K562 (cell line): ENCODE results near the gene C2orf42. TPM values are rescaled to one million over a fixed set of nuclear protein-coding genes. Genes with fewer than 3 reads are reported as not detected.

ENCODE experiments used
- ELF2 ChIP-seq: fragments of 250-450 bp; sonication (Bioruptor Pico); IDR thresholded peaks from 2 replicates; pipeline ENCODE4 v1.5.0; 2021; ENCODE audit warnings: mild to moderate bottlenecking
- ETV6 ChIP-seq, 3 experiments: fragments of 150-350 bp in 1 of 3; sonication (generic) in 1 of 3; formaldehyde crosslinking in 1 of 3; IDR thresholded peaks; 2 replicates each; pipeline versions ENCODE4 v1.6.1 to v1.8.0; 2014 to 2022; ENCODE audit warnings: borderline replicate concordance in 2 of 3, low read depth in 2 of 3, antibody characterized with exemption in 1 of 3, low read length in 1 of 3, mild to moderate bottlenecking in 1 of 3, missing genetic modification reagents in 1 of 3
- FOXK2 ChIP-seq, 2 experiments: fragments of 450-650 bp; IDR thresholded peaks in 1 of 2; conservative IDR thresholded peaks in 1 of 2; 2 replicates each; pipeline ENCODE4 v1.6.1; 2016; ENCODE audit warnings: low read depth in 2 of 2, mild to moderate bottlenecking in 1 of 2
- HNRNPH1 ChIP-seq: fragments of 200-400 bp; formaldehyde crosslinking; optimal IDR thresholded peaks from 2 replicates; pipeline ENCODE3; 2017; ENCODE audit warnings: low read depth, mild to moderate bottlenecking, low read length, moderate library complexity
- HNRNPL ChIP-seq: fragments of 200-400 bp; formaldehyde crosslinking; IDR thresholded peaks from 2 replicates; pipeline ENCODE4 v1.6.1; 2017; ENCODE audit warnings: low read depth, mild to moderate bottlenecking, low read length
- MCM3 ChIP-seq: fragments of 450-650 bp; IDR thresholded peaks from 2 replicates; pipeline ENCODE4 v1.6.1; 2016
- NFRKB ChIP-seq: fragments of 450-650 bp; IDR thresholded peaks from 2 replicates; pipeline ENCODE4 v1.6.1; 2016; ENCODE audit warnings: low read depth
- PCBP2 ChIP-seq: fragments of 200-400 bp; formaldehyde crosslinking; IDR thresholded peaks from 2 replicates; pipeline ENCODE4 v1.6.1; 2018; ENCODE audit warnings: low read length, low read depth, mild to moderate bottlenecking, moderate library complexity; ENCODE audit not compliant: poor library complexity, severe bottlenecking
- SMAD1 ChIP-seq: fragments of 150-350 bp; IDR thresholded peaks from 2 replicates; pipeline ENCODE4 v1.6.1; 2014; ENCODE audit warnings: low read length, low read depth; ENCODE audit not compliant: partially characterized antibody
- SMC3 ChIP-seq: conservative IDR thresholded peaks from 2 replicates; pipeline ENCODE4 v1.6.1; 2011; ENCODE audit warnings: low read depth, low read length, improper control_type of control experiment; ENCODE audit not compliant: insufficient read depth
- ZNF699 ChIP-seq: fragments of 250-450 bp; sonication (Bioruptor Pico); IDR thresholded peaks from 2 replicates; pipeline ENCODE4 v1.8.0; 2021; ENCODE audit warnings: mild to moderate bottlenecking, moderate library complexity; ENCODE audit not compliant: insufficient replicate concordance
- polyA plus RNA-seq, 8 experiments: library from polyadenylated mRNA; depleted of rRNA in 4 of 8; stranded (reverse) in 5 of 8; unstranded in 3 of 8; fragments of >200 nt; fragmentation: Nextera tagmentation in 2 of 8; fragmentation: Illumina TruSeq in 1 of 8; extraction: Ambion mirVana in 2 of 8; extraction: Trizol in 1 of 8; gene quantifications; 2 replicates each; pipeline versions ENCODE4 v1.2.1 to v1.2.3, GENCODE V29; 2011 to 2014; ENCODE audit warnings: inconsistent platforms in 1 of 8, missing spikeins in 1 of 8
- total RNA-seq, 7 experiments: library from RNA; depleted of rRNA in 6 of 7; stranded (reverse); fragments of >200 nt in 6 of 7; fragmentation: Illumina TruSeq in 2 of 7; extraction: Trizol in 2 of 7; gene quantifications; 2 replicates each; pipeline versions ENCODE4 v1.2.1 to v1.2.3, GENCODE V29; 2011 to 2021; ENCODE audit warnings: low replicate concordance in 1 of 7
- TF ChIP-seq, protein P1 (sequence below), 2 experiments: fragments of 450-650 bp; IDR thresholded peaks; 2 replicates each; pipeline ENCODE4 v1.6.1; 2016; ENCODE audit warnings: mild to moderate bottlenecking in 2 of 2, borderline replicate concordance in 1 of 2, low read depth in 1 of 2, moderate library complexity in 1 of 2
- TF ChIP-seq, protein P2 (sequence below): fragments of 450-650 bp; IDR thresholded peaks from 2 replicates; pipeline ENCODE4 v1.7.1; 2018; ENCODE audit warnings: mild to moderate bottlenecking, low read depth; ENCODE audit not compliant: partially characterized antibody
- TF ChIP-seq, protein P3 (sequence below): fragments of 250-450 bp; sonication (Bioruptor Pico); IDR thresholded peaks from 2 replicates; pipeline ENCODE4 v1.4.0; 2020

C2orf42 gene
- total and polyA plus RNA-seq, 9 of the 15 experiments (the other 6 are each of a cell fraction or from before 2014, with no cell fraction given): 4.6 to 10.9 (median 7.5) TPM

DNA sequence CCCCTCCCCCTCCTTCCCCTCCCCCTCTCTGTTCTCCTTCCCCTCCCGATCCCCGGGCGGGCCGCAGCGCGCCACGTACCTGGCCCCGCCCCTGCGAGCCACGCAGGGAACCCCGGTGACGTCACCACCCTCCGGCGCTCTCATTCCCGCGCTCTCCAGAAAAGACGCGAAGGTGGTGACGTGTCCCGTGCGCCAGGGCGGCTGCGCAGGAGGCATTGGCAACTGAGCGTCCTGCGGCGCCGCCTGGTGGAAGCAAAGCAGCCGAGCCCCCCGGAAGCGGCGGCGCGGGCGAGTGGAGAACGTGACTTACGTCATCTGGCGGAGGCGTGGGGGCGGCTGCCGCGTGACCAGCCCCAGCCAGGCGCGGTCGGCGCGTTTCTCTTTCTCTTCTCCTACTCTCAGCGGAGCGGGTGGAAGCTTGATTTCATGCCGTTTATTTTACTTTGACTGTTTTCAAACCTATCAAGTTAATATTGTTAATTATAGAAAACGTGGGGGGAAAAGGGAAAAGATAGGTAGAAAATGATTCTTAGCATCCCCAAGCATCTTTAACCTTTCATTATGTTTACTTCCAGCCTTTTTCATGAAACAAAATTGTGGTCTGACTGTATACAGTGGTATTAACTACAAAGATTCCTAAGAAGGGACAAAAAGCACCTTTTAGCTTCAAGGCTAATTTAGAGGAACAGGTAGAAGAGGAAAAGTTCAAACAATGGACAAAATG is 48.1 kb downstream of the C2orf42 start (continued):
- TF ChIP-seq, protein P1, sequence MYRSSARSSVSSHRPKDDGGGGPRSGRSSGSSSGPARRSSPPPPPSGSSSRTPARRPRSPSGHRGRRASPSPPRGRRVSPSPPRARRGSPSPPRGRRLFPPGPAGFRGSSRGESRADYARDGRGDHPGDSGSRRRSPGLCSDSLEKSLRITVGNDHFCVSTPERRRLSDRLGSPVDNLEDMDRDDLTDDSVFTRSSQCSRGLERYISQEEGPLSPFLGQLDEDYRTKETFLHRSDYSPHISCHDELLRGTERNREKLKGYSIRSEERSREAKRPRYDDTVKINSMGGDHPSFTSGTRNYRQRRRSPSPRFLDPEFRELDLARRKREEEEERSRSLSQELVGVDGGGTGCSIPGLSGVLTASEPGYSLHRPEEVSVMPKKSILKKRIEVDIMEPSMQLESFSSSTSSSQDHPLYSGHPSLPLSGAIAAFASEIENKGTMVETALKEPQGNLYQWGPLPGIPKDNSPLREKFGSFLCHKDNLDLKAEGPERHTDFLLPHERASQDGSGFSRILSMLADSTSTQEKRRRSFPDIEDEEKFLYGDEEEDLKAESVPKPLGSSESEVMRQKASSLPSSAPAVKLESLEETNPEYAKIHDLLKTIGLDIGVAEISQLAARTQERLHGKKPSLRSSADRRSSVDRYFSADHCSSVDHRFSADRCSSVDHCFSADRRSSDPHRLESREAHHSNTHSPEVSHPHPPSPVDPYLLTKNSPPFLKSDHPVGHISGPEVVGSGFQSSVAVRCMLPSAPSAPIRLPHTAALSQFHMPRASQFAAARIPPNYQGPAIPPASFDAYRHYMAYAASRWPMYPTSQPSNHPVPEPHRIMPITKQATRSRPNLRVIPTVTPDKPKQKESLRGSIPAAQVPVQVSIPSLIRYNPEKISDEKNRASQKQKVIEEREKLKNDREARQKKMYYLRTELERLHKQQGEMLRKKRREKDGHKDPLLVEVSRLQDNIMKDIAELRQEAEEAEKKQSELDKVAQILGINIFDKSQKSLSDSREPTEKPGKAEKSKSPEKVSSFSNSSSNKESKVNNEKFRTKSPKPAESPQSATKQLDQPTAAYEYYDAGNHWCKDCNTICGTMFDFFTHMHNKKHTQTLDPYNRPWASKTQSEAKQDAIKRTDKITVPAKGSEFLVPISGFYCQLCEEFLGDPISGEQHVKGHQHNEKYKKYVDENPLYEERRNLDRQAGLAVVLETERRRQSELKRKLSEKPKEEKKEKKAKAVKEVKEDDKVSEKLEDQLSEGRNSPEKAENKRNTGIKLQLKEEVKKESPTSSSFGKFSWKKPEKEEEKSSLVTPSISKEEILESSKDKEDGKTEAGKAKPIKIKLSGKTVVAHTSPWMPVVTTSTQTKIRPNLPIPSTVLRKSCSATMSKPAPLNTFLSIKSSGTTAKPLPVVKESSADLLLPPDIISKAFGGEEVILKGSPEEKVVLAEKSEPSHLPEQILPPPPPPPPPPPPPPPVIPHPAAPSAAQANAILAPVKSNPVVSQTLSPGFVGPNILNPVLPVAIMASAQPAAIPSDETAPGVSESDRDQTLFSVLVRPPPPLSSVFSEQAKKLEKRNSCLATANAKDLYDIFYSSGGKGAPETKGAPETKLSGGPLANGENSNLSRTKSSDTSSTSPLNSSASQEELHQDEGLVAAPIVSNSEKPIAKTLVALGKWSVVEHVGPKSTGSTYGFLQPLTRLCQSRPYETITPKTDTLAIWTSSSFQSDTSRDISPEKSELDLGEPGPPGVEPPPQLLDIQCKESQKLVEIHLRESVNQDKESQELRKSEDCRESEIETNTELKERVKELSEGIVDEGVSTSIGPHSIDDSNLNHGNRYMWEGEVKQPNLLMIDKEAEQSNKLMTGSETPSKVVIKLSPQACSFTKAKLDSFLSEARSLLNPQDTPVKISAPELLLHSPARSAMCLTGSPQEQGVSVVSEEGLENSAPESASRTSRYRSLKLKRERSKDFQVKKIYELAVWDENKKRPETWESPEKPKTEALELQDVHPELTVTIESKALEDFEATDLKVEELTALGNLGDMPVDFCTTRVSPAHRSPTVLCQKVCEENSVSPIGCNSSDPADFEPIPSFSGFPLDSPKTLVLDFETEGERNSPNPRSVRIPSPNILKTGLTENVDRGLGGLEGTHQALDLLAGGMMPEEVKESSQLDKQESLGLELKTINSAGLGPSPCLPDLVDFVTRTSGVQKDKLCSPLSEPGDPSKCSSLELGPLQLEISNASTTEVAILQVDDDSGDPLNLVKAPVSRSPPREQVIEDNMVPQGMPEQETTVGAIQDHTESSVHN (IDR thresholded peaks at IDR 0.05; ENCODE audit: borderline replicate concordance in 1 of 2, low read depth in 1 of 2): peak in 1 of 2 experiments; percentile 94; a peak in 2 of 4 replicates
- TF ChIP-seq SMC3: peak; percentile 99
- peak; percentile 58 for TF ChIP-seq SMAD1
- TF ChIP-seq ZNF699: no peak
- peak; percentile 87 for TF ChIP-seq NFRKB
- TF ChIP-seq MCM3: no peak
- no peak for TF ChIP-seq HNRNPH1
- peak; percentile 91 for TF ChIP-seq ELF2 (CRISPR knock-in tag)
- TF ChIP-seq, protein P2, sequence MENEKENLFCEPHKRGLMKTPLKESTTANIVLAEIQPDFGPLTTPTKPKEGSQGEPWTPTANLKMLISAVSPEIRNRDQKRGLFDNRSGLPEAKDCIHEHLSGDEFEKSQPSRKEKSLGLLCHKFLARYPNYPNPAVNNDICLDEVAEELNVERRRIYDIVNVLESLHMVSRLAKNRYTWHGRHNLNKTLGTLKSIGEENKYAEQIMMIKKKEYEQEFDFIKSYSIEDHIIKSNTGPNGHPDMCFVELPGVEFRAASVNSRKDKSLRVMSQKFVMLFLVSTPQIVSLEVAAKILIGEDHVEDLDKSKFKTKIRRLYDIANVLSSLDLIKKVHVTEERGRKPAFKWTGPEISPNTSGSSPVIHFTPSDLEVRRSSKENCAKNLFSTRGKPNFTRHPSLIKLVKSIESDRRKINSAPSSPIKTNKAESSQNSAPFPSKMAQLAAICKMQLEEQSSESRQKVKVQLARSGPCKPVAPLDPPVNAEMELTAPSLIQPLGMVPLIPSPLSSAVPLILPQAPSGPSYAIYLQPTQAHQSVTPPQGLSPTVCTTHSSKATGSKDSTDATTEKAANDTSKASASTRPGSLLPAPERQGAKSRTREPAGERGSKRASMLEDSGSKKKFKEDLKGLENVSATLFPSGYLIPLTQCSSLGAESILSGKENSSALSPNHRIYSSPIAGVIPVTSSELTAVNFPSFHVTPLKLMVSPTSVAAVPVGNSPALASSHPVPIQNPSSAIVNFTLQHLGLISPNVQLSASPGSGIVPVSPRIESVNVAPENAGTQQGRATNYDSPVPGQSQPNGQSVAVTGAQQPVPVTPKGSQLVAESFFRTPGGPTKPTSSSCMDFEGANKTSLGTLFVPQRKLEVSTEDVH: peak; percentile 98
- peak; percentile 62 to 84 for TF ChIP-seq FOXK2 (conservative IDR thresholded peaks at IDR 0.05 in 1 of 2, IDR thresholded peaks at IDR 0.05 in 1 of 2; ENCODE audit: low read depth in 2 of 2)
- TF ChIP-seq PCBP2: no peak
- TF ChIP-seq, protein P3, sequence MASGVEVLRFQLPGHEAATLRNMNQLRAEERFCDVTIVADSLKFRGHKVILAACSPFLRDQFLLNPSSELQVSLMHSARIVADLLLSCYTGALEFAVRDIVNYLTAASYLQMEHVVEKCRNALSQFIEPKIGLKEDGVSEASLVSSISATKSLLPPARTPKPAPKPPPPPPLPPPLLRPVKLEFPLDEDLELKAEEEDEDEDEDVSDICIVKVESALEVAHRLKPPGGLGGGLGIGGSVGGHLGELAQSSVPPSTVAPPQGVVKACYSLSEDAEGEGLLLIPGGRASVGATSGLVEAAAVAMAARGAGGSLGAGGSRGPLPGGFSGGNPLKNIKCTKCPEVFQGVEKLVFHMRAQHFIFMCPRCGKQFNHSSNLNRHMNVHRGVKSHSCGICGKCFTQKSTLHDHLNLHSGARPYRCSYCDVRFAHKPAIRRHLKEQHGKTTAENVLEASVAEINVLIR: peak; percentile 95
- peak; percentile 10; the same call in 1 of the 2 replicates for TF ChIP-seq HNRNPL
- no peak for TF ChIP-seq ETV6 (IDR thresholded peaks at IDR 0.05; ENCODE audit: borderline replicate concordance in 1 of 2, low read depth in 2 of 2, low read length in 1 of 2)
- TF ChIP-seq ETV6 (CRISPR knock-in tag; IDR thresholded peaks at IDR 0.05; ENCODE audit: borderline replicate concordance): no peak
